Ishikawa (cell line): ENCODE measurements around the gene TRIP13.
A peak's percentile ranks its signal among the peaks of the same experiment; 100 is the strongest.

Experiments used
- CEBPB ChIP-seq: IDR thresholded peaks from 2 replicates; pipeline ENCODE4 v1.6.1; 2012
- CREB1 ChIP-seq: IDR thresholded peaks from 2 replicates; pipeline ENCODE4 v1.6.1; 2012; ENCODE audit warnings: low read depth
- EGR1 ChIP-seq: IDR thresholded peaks from 2 replicates; pipeline ENCODE4 v1.6.1; 2012
- EP300 ChIP-seq: IDR thresholded peaks from 2 replicates; pipeline ENCODE4 v1.6.1; 2012; ENCODE audit warnings: borderline replicate concordance
- FOXM1 ChIP-seq: IDR thresholded peaks from 2 replicates; pipeline ENCODE4 v1.6.1; 2012; ENCODE audit warnings: low read depth, borderline replicate concordance
- NFIC ChIP-seq: IDR thresholded peaks from 2 replicates; pipeline ENCODE4 v1.6.1; 2012
- RAD21 ChIP-seq: IDR thresholded peaks from 2 replicates; pipeline ENCODE4 v1.6.1; 2012; ENCODE audit warnings: low read depth
- TAF1 ChIP-seq: IDR thresholded peaks from 2 replicates; pipeline ENCODE4 v1.6.1; 2012; ENCODE audit warnings: low read depth, mild to moderate bottlenecking
- TCF12 ChIP-seq: IDR thresholded peaks from 2 replicates; pipeline ENCODE4 v1.6.1; 2012; ENCODE audit warnings: low read depth
- TEAD4 ChIP-seq: IDR thresholded peaks from 2 replicates; pipeline ENCODE4 v1.6.1; 2012
- USF1 ChIP-seq: IDR thresholded peaks from 2 replicates; pipeline ENCODE4 v1.6.1; 2012
- YY1 ChIP-seq: IDR thresholded peaks from 2 replicates; pipeline ENCODE4 v1.6.1; 2012; ENCODE audit warnings: low read depth
- ZBTB7A ChIP-seq: IDR thresholded peaks from 2 replicates; pipeline ENCODE4 v1.6.1; 2012; ENCODE audit warnings: low read depth
- TF ChIP-seq, protein P1 (sequence below): IDR thresholded peaks from 2 replicates; pipeline ENCODE4 v1.6.1; 2012
- TF ChIP-seq, protein P2 (sequence below): IDR thresholded peaks from 2 replicates; pipeline ENCODE4 v1.6.1; 2012; ENCODE audit warnings: low read depth, mild to moderate bottlenecking

Gene TRIP13

GRCh38 chr5:891837-892393 is 769 bp upstream of the TRIP13 start:
- TF ChIP-seq FOXM1 (no peak), ZBTB7A (no peak), TAF1 (no peak), CEBPB (no peak), USF1 (no peak)
- TF ChIP-seq, protein P1, sequence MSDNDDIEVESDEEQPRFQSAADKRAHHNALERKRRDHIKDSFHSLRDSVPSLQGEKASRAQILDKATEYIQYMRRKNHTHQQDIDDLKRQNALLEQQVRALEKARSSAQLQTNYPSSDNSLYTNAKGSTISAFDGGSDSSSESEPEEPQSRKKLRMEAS = no peak

DNA sequence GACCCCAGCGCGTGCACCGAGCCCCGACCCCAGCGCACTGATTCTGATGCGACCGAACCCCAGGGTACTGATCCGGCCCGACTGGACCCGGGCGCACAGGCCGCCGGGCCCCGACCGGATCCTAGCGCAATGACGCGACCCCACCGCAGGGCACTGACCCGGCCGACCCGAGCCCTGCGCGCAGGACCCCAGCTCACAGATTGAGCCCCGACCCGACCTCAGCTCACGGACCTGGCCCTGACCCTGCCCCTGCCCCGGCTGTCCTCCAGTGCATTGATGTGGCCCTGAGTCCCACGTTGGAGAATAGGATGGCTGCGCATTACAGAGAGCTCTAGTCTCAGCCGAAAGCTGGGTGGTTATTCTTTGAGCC is 438 bp downstream of the TRIP13 start:
- TF ChIP-seq CEBPB = no peak
- no peak for TF ChIP-seq EGR1
- no peak for TF ChIP-seq NFIC
- no peak for TF ChIP-seq TEAD4
- no peak for TF ChIP-seq TCF12
- peak; percentile 35; the same call in 1 of the 2 replicates for TF ChIP-seq ZBTB7A

DNA sequence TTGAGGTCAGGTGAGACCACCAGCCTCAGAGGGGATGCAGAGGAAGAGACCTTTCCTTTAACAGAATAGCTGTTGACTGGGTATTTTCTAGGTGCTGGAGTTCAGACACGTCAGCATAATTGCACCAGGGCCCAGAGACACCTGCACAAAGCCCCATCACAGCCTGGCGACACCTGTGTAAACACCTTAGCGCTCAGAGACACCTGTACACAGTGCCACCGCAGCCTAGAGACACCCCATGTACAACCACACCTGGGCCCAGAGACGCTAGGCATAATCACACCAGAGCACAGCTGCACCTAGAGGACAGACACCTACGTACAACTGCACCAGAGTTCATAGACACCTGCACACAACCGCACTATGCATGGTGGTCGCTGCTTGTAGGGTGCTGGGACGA is 1.0 kb downstream of the TRIP13 start:
- TF ChIP-seq USF1 = no peak
- TF ChIP-seq, protein P1 = no peak
- no peak for TF ChIP-seq NFIC
- TF ChIP-seq CEBPB = no peak
- no peak for TF ChIP-seq FOXM1
- no peak for TF ChIP-seq TCF12
- TF ChIP-seq TAF1 = no peak
- no peak for TF ChIP-seq RAD21
- TF ChIP-seq CREB1 = no peak
- no peak for TF ChIP-seq EP300
- TF ChIP-seq EGR1 = no peak
- no peak for TF ChIP-seq ZBTB7A
- TF ChIP-seq, protein P2, sequence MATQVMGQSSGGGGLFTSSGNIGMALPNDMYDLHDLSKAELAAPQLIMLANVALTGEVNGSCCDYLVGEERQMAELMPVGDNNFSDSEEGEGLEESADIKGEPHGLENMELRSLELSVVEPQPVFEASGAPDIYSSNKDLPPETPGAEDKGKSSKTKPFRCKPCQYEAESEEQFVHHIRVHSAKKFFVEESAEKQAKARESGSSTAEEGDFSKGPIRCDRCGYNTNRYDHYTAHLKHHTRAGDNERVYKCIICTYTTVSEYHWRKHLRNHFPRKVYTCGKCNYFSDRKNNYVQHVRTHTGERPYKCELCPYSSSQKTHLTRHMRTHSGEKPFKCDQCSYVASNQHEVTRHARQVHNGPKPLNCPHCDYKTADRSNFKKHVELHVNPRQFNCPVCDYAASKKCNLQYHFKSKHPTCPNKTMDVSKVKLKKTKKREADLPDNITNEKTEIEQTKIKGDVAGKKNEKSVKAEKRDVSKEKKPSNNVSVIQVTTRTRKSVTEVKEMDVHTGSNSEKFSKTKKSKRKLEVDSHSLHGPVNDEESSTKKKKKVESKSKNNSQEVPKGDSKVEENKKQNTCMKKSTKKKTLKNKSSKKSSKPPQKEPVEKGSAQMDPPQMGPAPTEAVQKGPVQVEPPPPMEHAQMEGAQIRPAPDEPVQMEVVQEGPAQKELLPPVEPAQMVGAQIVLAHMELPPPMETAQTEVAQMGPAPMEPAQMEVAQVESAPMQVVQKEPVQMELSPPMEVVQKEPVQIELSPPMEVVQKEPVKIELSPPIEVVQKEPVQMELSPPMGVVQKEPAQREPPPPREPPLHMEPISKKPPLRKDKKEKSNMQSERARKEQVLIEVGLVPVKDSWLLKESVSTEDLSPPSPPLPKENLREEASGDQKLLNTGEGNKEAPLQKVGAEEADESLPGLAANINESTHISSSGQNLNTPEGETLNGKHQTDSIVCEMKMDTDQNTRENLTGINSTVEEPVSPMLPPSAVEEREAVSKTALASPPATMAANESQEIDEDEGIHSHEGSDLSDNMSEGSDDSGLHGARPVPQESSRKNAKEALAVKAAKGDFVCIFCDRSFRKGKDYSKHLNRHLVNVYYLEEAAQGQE = no peak
- no peak for TF ChIP-seq YY1
- no peak for TF ChIP-seq TEAD4

DNA sequence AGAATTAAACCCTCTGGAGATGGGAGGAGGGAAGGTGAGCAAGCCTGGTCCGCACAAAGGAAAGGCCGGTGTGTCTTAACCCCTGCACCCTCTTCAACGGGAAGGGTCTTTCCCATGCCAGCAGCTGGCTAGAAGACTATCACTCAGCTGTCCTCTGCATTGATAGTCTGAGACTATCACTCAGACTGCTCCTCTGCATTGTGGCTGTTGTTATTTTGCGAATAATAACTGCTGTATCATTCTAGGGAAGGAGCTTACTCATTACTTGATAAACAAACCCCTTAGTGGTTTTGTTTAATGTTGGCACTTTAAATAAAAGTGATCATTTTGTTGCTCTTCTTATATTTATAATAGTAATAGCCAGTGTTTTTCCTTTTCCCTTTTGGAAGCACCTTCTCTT is 8.1 kb downstream of the TRIP13 start:
- no peak for TF ChIP-seq EP300
- TF ChIP-seq YY1 = no peak
- no peak for TF ChIP-seq RAD21
- TF ChIP-seq, protein P2 = no peak
- no peak for TF ChIP-seq FOXM1
- no peak for TF ChIP-seq TCF12
- no peak for TF ChIP-seq NFIC
- no peak for TF ChIP-seq CEBPB

DNA sequence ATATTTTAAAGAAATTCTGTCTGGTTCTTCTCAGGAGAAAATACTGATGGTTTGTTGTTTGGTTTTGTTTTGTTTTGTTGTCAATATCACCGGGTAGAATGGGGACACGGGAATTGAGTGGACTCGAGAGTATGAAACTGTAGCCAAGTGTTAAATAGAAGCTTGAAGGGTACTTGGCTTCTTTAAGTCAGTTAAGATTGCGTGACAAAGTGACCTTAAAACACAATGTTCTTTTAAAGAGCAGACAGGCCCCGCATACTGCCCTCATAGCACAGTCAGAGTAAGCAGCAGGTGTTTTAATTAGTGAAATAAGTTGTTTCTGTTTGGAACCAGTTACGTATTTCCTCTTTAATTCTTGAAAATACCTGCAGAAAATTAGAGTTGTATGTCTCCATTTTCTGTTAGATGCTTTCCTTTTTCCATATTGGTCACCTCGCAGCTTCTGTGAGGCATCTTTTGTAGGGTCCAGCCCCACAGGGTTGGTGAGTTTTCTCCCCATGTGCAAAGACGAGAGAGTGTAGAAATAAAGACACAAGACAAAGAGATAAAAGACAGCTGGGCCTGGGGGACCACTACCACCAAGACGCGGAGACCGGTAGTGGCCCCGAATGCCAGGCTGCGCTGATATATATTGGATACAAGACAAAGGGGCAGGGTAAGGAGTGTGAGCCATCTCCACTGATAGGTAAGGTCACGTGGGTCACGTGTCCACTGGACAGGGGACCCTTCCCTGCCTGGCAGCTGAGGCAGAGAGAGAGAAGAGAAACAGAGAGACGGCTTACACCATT is 9.6 kb downstream of the TRIP13 start:
- TF ChIP-seq FOXM1 (no peak), NFIC (no peak), USF1 (no peak), EP300 (no peak)

DNA sequence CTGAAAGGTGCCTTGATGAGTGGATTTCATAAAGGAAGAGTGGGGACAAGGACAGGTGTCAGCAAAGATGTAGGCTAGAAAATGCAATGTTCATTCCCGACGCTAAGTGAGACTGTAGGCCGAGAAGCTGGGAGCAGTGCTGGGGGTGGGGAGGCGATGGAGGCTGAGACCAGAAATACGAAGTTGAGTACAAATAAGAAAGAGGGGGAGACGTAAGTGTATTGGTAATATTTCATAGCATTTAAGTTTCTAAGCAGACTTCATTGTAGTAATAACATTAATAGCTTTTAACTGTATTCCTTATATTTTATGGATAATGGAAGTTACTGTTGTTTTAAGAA is 11.0 kb downstream of the TRIP13 start:
- no peak for TF ChIP-seq EGR1
- no peak for TF ChIP-seq NFIC
- no peak for TF ChIP-seq TEAD4
- TF ChIP-seq TAF1 = no peak
- TF ChIP-seq RAD21 = no peak
- TF ChIP-seq EP300 = no peak
- TF ChIP-seq TCF12 = no peak
- TF ChIP-seq ZBTB7A = no peak
- TF ChIP-seq USF1 = no peak
- no peak for TF ChIP-seq CEBPB
- TF ChIP-seq CREB1 = no peak
- TF ChIP-seq YY1 = no peak
- TF ChIP-seq FOXM1 = no peak
- TF ChIP-seq, protein P2 = no peak
- TF ChIP-seq, protein P1 = no peak
